Panc1 (cell line): ENCODE data around the gene PTPA. TPM values are rescaled to one million over a fixed set of nuclear protein-coding genes. Genes with fewer than 3 reads are reported as not detected.
A peak's percentile ranks its signal among the peaks of the same experiment; 100 is the strongest.

ENCODE experiments used
- ATAC-seq: fragments of 200-7000 bp; cut with Tn5 transposase; 2 replicates; pipeline ENCODE4 v1.9.1; 2020; ENCODE audit warnings: mild to moderate bottlenecking, moderate library complexity
- BruUV-seq: library from RNA; stranded (reverse); fragments of 400-500 nt; replicated peaks from 2 replicates; lab custom pipeline; 2021; lab: Mats Ljungman, UMichigan
- CTCF ChIA-PET: fragments of 300-600 bp; sonication (Branson Sonifier 250); formaldehyde crosslinking; loops from one replicate; lab custom pipeline; 2022; ENCODE audit warnings: antibody characterized with exemption; lab: Charles Lee
- POLR2A ChIA-PET: fragments of 300-600 bp; sonication (Branson Sonifier 250); formaldehyde crosslinking; loops from one replicate; lab custom pipeline; 2022; ENCODE audit warnings: antibody characterized with exemption; lab: Charles Lee
- DNase-seq: peaks from one replicate; pipeline ENCODE4 v3.0.0-alpha.2; 2010; ENCODE audit warnings: low read depth, low spot score
- H3K27ac ChIP-seq: 2 replicates; pipeline ENCODE4 v1.5.1; 2011; ENCODE audit warnings: mild to moderate bottlenecking, low read length, inconsistent platforms
- H3K27me3 ChIP-seq: fragments of 200-500 bp; sonication (Bioruptor generic); 2 replicates; pipeline ENCODE4 v1.6.0; 2014; ENCODE audit warnings: low read length, inconsistent platforms; ENCODE audit not compliant: control insufficient read depth, insufficient read depth
- H3K36me3 ChIP-seq: fragments of 200-500 bp; sonication (Bioruptor generic); 2 replicates; pipeline ENCODE4 v1.5.1; 2014; ENCODE audit warnings: inconsistent platforms, mild to moderate bottlenecking, low read length, moderate library complexity; ENCODE audit not compliant: control insufficient read depth, insufficient read depth
- H3K4me1 ChIP-seq: 2 replicates; pipeline ENCODE4 v1.5.1; 2011; ENCODE audit warnings: inconsistent platforms, mild to moderate bottlenecking, low read length, moderate library complexity; ENCODE audit not compliant: control insufficient read depth, insufficient read depth
- H3K4me3 ChIP-seq, 2 experiments: 2 replicates each; pipeline ENCODE4 v1.5.1; 2011 to 2012; ENCODE audit warnings: low read depth in 2 of 2, low read length in 2 of 2, mild to moderate bottlenecking in 2 of 2, inconsistent platforms in 1 of 2, moderate library complexity in 1 of 2
- H3K9me3 ChIP-seq: fragments of 200-500 bp; sonication (Bioruptor generic); 2 replicates; pipeline ENCODE4 v1.5.1; 2014; ENCODE audit warnings: low read depth, mild to moderate bottlenecking, inconsistent platforms, low read length, moderate library complexity; ENCODE audit not compliant: control insufficient read depth, insufficient read depth
- POLR2AphosphoS5 ChIP-seq: IDR thresholded peaks from 2 replicates; pipeline ENCODE4 v1.6.1; 2012; ENCODE audit warnings: mild to moderate bottlenecking, low read depth, low read length, moderate library complexity
- SIN3A ChIP-seq: IDR thresholded peaks from 2 replicates; pipeline ENCODE4 v1.6.1; 2012; ENCODE audit warnings: low read depth, mild to moderate bottlenecking, low read length, moderate library complexity, borderline replicate concordance; ENCODE audit not compliant: insufficient read depth
- TCF7L2 ChIP-seq: IDR thresholded peaks from 2 replicates; pipeline ENCODE4 v1.6.1; 2011; ENCODE audit warnings: mild to moderate bottlenecking, low read depth, low read length, inconsistent platforms
- in situ Hi-C: cut with HindIII; loops from 2 replicates; pipeline ENCODE4 v1.10.0; 2016; ENCODE audit warnings: low sequenced_read_pairs, low pct_unique_long_range_greater_than_20kb
- intact Hi-C: fragments of 100-400 bp; cut with micrococcal nuclease; formaldehyde crosslinking; loops from one replicate; pipeline ENCODE4 v1.10.0; 2022; ENCODE audit not compliant: unreplicated experiment
- total RNA-seq: library from RNA; stranded (reverse); gene quantifications from one replicate; pipeline ENCODE4 v1.2.1, GENCODE V29; 2021; ENCODE audit not compliant: unreplicated experiment
- TF ChIP-seq, protein P1 (sequence below), 2 experiments: IDR thresholded peaks; 2 replicates each; pipeline ENCODE4 v1.6.1; 2011 to 2012; ENCODE audit warnings: low read depth in 2 of 2, control low read depth in 1 of 2, low read length in 1 of 2, mild to moderate bottlenecking in 1 of 2, moderate library complexity in 1 of 2; ENCODE audit not compliant: insufficient read depth in 1 of 2
- TF ChIP-seq, protein P2 (sequence below): fragments of 450-650 bp; IDR thresholded peaks from 2 replicates; pipeline ENCODE4 v1.5.1; 2017; ENCODE audit warnings: mild to moderate bottlenecking

The PTPA gene
- total RNA-seq, 1 experiment from 2014 or later, result 114 TPM

GRCh38 chr9:129176701-129177442, 65.7 kb downstream of the PTPA start:
- peaks cover 22% of the 10 kb centered on the region for H3K4me1 ChIP-seq
- H3K27me3 ChIP-seq, result no peaks in the 10 kb centered on the region
- TSS peak; percentile 95 for BruUV-seq
- no peaks in the 10 kb centered on the region for H3K9me3 ChIP-seq
- H3K36me3 ChIP-seq, result no peaks in the 10 kb centered on the region; the same call in 1 of the 2 replicates
- TF ChIP-seq, protein P1, sequence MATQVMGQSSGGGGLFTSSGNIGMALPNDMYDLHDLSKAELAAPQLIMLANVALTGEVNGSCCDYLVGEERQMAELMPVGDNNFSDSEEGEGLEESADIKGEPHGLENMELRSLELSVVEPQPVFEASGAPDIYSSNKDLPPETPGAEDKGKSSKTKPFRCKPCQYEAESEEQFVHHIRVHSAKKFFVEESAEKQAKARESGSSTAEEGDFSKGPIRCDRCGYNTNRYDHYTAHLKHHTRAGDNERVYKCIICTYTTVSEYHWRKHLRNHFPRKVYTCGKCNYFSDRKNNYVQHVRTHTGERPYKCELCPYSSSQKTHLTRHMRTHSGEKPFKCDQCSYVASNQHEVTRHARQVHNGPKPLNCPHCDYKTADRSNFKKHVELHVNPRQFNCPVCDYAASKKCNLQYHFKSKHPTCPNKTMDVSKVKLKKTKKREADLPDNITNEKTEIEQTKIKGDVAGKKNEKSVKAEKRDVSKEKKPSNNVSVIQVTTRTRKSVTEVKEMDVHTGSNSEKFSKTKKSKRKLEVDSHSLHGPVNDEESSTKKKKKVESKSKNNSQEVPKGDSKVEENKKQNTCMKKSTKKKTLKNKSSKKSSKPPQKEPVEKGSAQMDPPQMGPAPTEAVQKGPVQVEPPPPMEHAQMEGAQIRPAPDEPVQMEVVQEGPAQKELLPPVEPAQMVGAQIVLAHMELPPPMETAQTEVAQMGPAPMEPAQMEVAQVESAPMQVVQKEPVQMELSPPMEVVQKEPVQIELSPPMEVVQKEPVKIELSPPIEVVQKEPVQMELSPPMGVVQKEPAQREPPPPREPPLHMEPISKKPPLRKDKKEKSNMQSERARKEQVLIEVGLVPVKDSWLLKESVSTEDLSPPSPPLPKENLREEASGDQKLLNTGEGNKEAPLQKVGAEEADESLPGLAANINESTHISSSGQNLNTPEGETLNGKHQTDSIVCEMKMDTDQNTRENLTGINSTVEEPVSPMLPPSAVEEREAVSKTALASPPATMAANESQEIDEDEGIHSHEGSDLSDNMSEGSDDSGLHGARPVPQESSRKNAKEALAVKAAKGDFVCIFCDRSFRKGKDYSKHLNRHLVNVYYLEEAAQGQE (IDR thresholded peaks at IDR 0.05; ENCODE audit: insufficient read depth in 1 of 2, low read depth in 2 of 2, low read length in 1 of 2), result no peak
- TF ChIP-seq POLR2AphosphoS5 (no peak), TCF7L2 (no peak), SIN3A (no peak)
- TF ChIP-seq, protein P2, sequence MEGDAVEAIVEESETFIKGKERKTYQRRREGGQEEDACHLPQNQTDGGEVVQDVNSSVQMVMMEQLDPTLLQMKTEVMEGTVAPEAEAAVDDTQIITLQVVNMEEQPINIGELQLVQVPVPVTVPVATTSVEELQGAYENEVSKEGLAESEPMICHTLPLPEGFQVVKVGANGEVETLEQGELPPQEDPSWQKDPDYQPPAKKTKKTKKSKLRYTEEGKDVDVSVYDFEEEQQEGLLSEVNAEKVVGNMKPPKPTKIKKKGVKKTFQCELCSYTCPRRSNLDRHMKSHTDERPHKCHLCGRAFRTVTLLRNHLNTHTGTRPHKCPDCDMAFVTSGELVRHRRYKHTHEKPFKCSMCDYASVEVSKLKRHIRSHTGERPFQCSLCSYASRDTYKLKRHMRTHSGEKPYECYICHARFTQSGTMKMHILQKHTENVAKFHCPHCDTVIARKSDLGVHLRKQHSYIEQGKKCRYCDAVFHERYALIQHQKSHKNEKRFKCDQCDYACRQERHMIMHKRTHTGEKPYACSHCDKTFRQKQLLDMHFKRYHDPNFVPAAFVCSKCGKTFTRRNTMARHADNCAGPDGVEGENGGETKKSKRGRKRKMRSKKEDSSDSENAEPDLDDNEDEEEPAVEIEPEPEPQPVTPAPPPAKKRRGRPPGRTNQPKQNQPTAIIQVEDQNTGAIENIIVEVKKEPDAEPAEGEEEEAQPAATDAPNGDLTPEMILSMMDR, result no peak
- ATAC-seq (no peak), DNase-seq (no peak)
- ChIA-PET CTCF (interaction anchor here (0.6 kb wide), 1 partner anchor 46 kb away, joined by 3 read pairs; no protein-coding TSS in a partner anchor), POLR2A (no interaction called here)
- in situ Hi-C loops (no loop called here), intact Hi-C loops (loop anchor here (5.0 kb wide), 3 partner anchors 160 to 430 kb away; no protein-coding TSS in a partner anchor)
- H3K4me3 ChIP-seq, result peak overlapping the region; percentile 74 to 81
- peak overlapping the region; percentile 95 for H3K27ac ChIP-seq

- intact Hi-C loops, result loop anchor here (5.0 kb wide), 3 partner anchors 160 to 430 kb away; no protein-coding TSS in a partner anchor
- Histone ChIP-seq H3K27me3 (no peaks in the 10 kb centered on the region), H3K36me3 (no peaks in the 10 kb centered on the region; the same call in 1 of the 2 replicates), H3K4me3 (peak overlapping the region; percentile 57 to 81), H3K4me1 (peaks cover 21% of the 10 kb centered on the region), H3K9me3 (no peaks in the 10 kb centered on the region), H3K27ac (no peak overlapping the region)
- in situ Hi-C loops, result no loop called here
- DNase-seq (no peak), ATAC-seq (no peak; the same call in 1 of the 2 replicates)
- no TSS peak for BruUV-seq
- TF ChIP-seq TCF7L2, result no peak
- TF ChIP-seq, protein P2, result peak; percentile 28; the same call in 1 of the 2 replicates
- ChIA-PET CTCF (interaction anchor here (0.5 kb wide), 1 partner anchor 437 kb away, joined by 6 read pairs; no protein-coding TSS in a partner anchor), POLR2A (interaction anchor here (0.5 to 0.7 kb wide), 3 partner anchors 158 to 463 kb away, joined by 3 to 4 read pairs (median 3); no protein-coding TSS in a partner anchor)
Measured at GRCh38 chr9:129177443-129177790, 66.2 kb downstream of the PTPA start.
